Left lobe of liver (tissue), 2 donors: ENCODE results near the gene STX1A. TPM values are rescaled to one million over a fixed set of nuclear protein-coding genes. Genes with fewer than 3 reads are reported as not detected.
"Not testable (repeated sequence)": the region's sequence is repeated elsewhere in the genome, so short reads cannot be mapped to it uniquely, and the experiment has no call there.

ENCODE experiments used
- ATAC-seq: fragments of 200-7000 bp; cut with Tn5 transposase; one replicate; pipeline ENCODE4 v1.9.1; 2020; ENCODE audit warnings: mild to moderate bottlenecking, moderate library complexity
- DNase-seq: peaks from one replicate; pipeline ENCODE4 v3.0.0-alpha.2; 2020; ENCODE audit warnings: low spot score
- total RNA-seq: library from RNA; stranded (reverse); gene quantifications from one replicate; pipeline ENCODE4 v1.2.1, GENCODE V29; 2021
- donor health status: DM: no; HTN: no; CAD: no; lungs with moderate emphysema.
- donor health status: DM: no; HTN: yes; CAD: no.

Gene STX1A
- total RNA-seq, 1 donor from 2014 or later = 2.9 TPM

- not testable (repeated sequence) for ATAC-seq
Measured at GRCh38 chr7:73713319-73713718, 6.2 kb downstream of the STX1A start.

GRCh38 chr7:73712773-73713172 lies 6.7 kb downstream of the STX1A start:
- DNase-seq (no peak), ATAC-seq (no peak)

More at GRCh38 chr7:73713319-73713718, 6.2 kb downstream of the STX1A start:
- not testable (repeated sequence) for DNase-seq

- ATAC-seq (no peak), DNase-seq (no peak)
Measured at GRCh38 chr7:73708961-73709549, 10.4 kb downstream of the STX1A start.

GRCh38 chr7:73707045-73707631 lies 12.3 kb downstream of the STX1A start:
- ATAC-seq = no peak
- no peak for DNase-seq

GRCh38 chr7:73706126-73707044 lies 13.1 kb downstream of the STX1A start:
- no peak for ATAC-seq

GRCh38 chr7:73705551-73705920 lies 13.9 kb downstream of the STX1A start:
- DNase-seq (no peak), ATAC-seq (no peak)

More at GRCh38 chr7:73706126-73707044, 13.1 kb downstream of the STX1A start:
- DNase-seq = no peak

GRCh38 chr7:73704640-73705550 lies 14.6 kb downstream of the STX1A start:
- ATAC-seq (no peak), DNase-seq (no peak)

GRCh38 chr7:73703757-73704639 lies 15.5 kb downstream of the STX1A start:
- peak; percentile 43 for ATAC-seq
- no peak for DNase-seq

- ATAC-seq (no peak), DNase-seq (no peak)
Measured at GRCh38 chr7:73703225-73703624, 16.2 kb downstream of the STX1A start.

GRCh38 chr7:73702665-73703064 lies 16.8 kb downstream of the STX1A start:
- DNase-seq = no peak

GRCh38 chr7:73702226-73702625 lies 17.2 kb downstream of the STX1A start:
- DNase-seq (no peak), ATAC-seq (no peak)

More at GRCh38 chr7:73702665-73703064, 16.8 kb downstream of the STX1A start:
- ATAC-seq = no peak

- no peak for DNase-seq
- peak; percentile 76 for ATAC-seq
Measured at GRCh38 chr7:73701357-73701995, 18.0 kb downstream of the STX1A start.

GRCh38 chr7:73700581-73701134 lies 18.8 kb downstream of the STX1A start:
- no peak for DNase-seq

GRCh38 chr7:73700069-73700423 lies 19.4 kb downstream of the STX1A start:
- ATAC-seq = no peak

More at GRCh38 chr7:73700581-73701134, 18.8 kb downstream of the STX1A start:
- ATAC-seq = no peak

GRCh38 chr7:73699370-73700068 lies 19.9 kb downstream of the STX1A start:
- peak; percentile 17 for ATAC-seq
- DNase-seq = no peak

More at GRCh38 chr7:73700069-73700423, 19.4 kb downstream of the STX1A start:
- DNase-seq = no peak

GRCh38 chr7:73698410-73698809 lies 21.1 kb downstream of the STX1A start:
- no peak for DNase-seq
- ATAC-seq = no peak

GRCh38 chr7:73696372-73696771 lies 23.1 kb downstream of the STX1A start:
- ATAC-seq (no peak), DNase-seq (no peak)

- ATAC-seq (no peak), DNase-seq (no peak)
Measured at GRCh38 chr7:73690646-73691045, 28.8 kb downstream of the STX1A start.
